BJ (cell line): Measurements from ENCODE around the gene CCDC17. TPM values are rescaled to one million over a fixed set of nuclear protein-coding genes. Genes with fewer than 3 reads are reported as not detected.

Experiments used
- CTCF ChIA-PET: fragments of 350-600 bp; formaldehyde crosslinking; extraction: SDS; loops from one replicate; lab custom pipeline; 2021; ENCODE audit warnings: antibody characterized with exemption, inconsistent platforms; lab: Yijun Ruan, JAX
- POLR2A ChIA-PET: fragments of 300-600 bp; sonication (Branson Sonifier 250); formaldehyde crosslinking; extraction: SDS; loops from one replicate; lab custom pipeline; 2021; ENCODE audit warnings: antibody characterized with exemption; lab: Charles Lee
- DNase-seq: peaks from one replicate; pipeline ENCODE4 v3.0.0-alpha.2; 2011; ENCODE audit warnings: low read depth
- H3K27me3 ChIP-seq: 2 replicates; pipeline ENCODE4 v1.6.0; 2011; ENCODE audit warnings: low read length; ENCODE audit not compliant: control insufficient read depth, insufficient read depth
- H3K36me3 ChIP-seq: 2 replicates; pipeline ENCODE4 v1.5.1; 2011; ENCODE audit warnings: low read length; ENCODE audit not compliant: control insufficient read depth, insufficient read depth
- H3K4me3 ChIP-seq: 2 replicates; pipeline ENCODE4 v1.5.1; 2011; ENCODE audit warnings: low read depth, mild to moderate bottlenecking, control low read depth, low read length
- CTCF ChIP-seq: IDR thresholded peaks from 2 replicates; pipeline ENCODE4 v1.5.1; 2011; ENCODE audit warnings: low read depth, mild to moderate bottlenecking, control low read depth, inconsistent platforms, low read length, moderate library complexity; ENCODE audit not compliant: insufficient read depth
- polyA plus RNA-seq: library from polyadenylated mRNA; depleted of rRNA; stranded (reverse); fragments of >200 nt; gene quantifications from 2 replicates; pipeline ENCODE4 v1.2.3, GENCODE V29; 2011

CCDC17 gene
- polyA plus RNA-seq, 1 experiment, result 0.29 TPM

- Histone ChIP-seq H3K27me3 (no peaks in the 10 kb centered on the region), H3K36me3 (no peaks in the 10 kb centered on the region), H3K4me3 (no peak overlapping the region)
- ChIA-PET POLR2A (no interaction called here), CTCF (no interaction called here)
- no peak for DNase-seq
- TF ChIP-seq CTCF, result no peak
Observed at GRCh38 chr1:45667321-45668111, 43.7 kb upstream of the CCDC17 start.

- Histone ChIP-seq H3K4me3 (no peak overlapping the region), H3K36me3 (no peaks in the 10 kb centered on the region), H3K27me3 (no peaks in the 10 kb centered on the region)
- CTCF ChIA-PET, result interaction anchor here (0.7 kb wide), 1 partner anchor 155 kb away, joined by 3 read pairs; no protein-coding TSS in a partner anchor
- DNase-seq, result no peak
- POLR2A ChIA-PET, result no interaction called here
- no peak for TF ChIP-seq CTCF
Observed at GRCh38 chr1:45666836-45667235, 43.0 kb upstream of the CCDC17 start.

GRCh38 chr1:45660336-45660735 lies 36.5 kb upstream of the CCDC17 start:
- TF ChIP-seq CTCF, result no peak
- ChIA-PET POLR2A (no interaction called here), CTCF (no interaction called here)
- no peaks in the 10 kb centered on the region for H3K27me3 ChIP-seq
- DNase-seq, result no peak
- peaks cover 10% of the 10 kb centered on the region for H3K36me3 ChIP-seq
- no peak overlapping the region for H3K4me3 ChIP-seq

GRCh38 chr1:45659222-45659621 lies 35.4 kb upstream of the CCDC17 start:
- no peak for TF ChIP-seq CTCF
- ChIA-PET CTCF (no interaction called here), POLR2A (no interaction called here)
- H3K4me3 ChIP-seq, result no peak overlapping the region
- no peaks in the 10 kb centered on the region for H3K27me3 ChIP-seq
- DNase-seq, result no peak
- peaks cover 11% of the 10 kb centered on the region for H3K36me3 ChIP-seq

GRCh38 chr1:45658171-45658570 lies 34.3 kb upstream of the CCDC17 start:
- no peaks in the 10 kb centered on the region for H3K27me3 ChIP-seq
- peaks cover 13% of the 10 kb centered on the region for H3K36me3 ChIP-seq
- no peak overlapping the region for H3K4me3 ChIP-seq
- no peak for TF ChIP-seq CTCF
- DNase-seq, result no peak
- ChIA-PET POLR2A (no interaction called here), CTCF (no interaction called here)
